Neural crest cell (in vitro differentiated cells): ENCODE data around the gene IRAK1. TPM values are rescaled to one million over a fixed set of nuclear protein-coding genes. Genes with fewer than 3 reads are reported as not detected.

Experiments used
- DNase-seq: peaks from one replicate; pipeline ENCODE4 v3.0.0; 2021; ENCODE audit warnings: low read depth, mixed read lengths, low spot score
- H3K27ac Mint-ChIP-seq: one replicate; pipeline ENCODE4 v1.8.0; 2021; ENCODE audit warnings: mild to moderate bottlenecking, mixed read lengths; ENCODE audit not compliant: unreplicated experiment
- H3K27me3 Mint-ChIP-seq: 2 replicates; pipeline ENCODE4 v1.8.0; 2021; ENCODE audit warnings: low read depth, mild to moderate bottlenecking, mixed read lengths
- H3K36me3 Mint-ChIP-seq: 2 replicates; pipeline ENCODE4 v1.8.0; 2021; ENCODE audit warnings: low read depth, mild to moderate bottlenecking, mixed read lengths
- H3K4me1 Mint-ChIP-seq: 2 replicates; pipeline ENCODE4 v1.8.0; 2021; ENCODE audit warnings: mixed read lengths
- H3K4me3 Mint-ChIP-seq: one replicate; pipeline ENCODE4 v1.8.0; 2021; ENCODE audit warnings: mild to moderate bottlenecking, mixed read lengths
- H3K9me3 Mint-ChIP-seq: 2 replicates; pipeline ENCODE4 v1.8.0; 2021; ENCODE audit warnings: mixed read lengths
- CTCF ChIP-seq: fragments of 200-600 bp; sonication (generic); conservative IDR thresholded peaks from 2 replicates; pipeline ENCODE4 v1.5.0; 2021; ENCODE audit warnings: antibody characterized with exemption, mild to moderate bottlenecking
- long read RNA-seq: library from polyadenylated mRNA; unstranded; transcript quantifications from one replicate; pipeline ENCODE4 v2.0.0, GENCODE V29; 2020
- total RNA-seq: library from RNA; stranded (reverse); gene quantifications from 2 replicates; pipeline ENCODE4 v1.2.1, GENCODE V29; 2021

IRAK1 gene
- 119 and 127 TPM in 2 replicates for total RNA-seq
- long read RNA-seq, partial matches to known transcripts = 6 of 10 reads
- long read RNA-seq, other reads (novel, unspliced or antisense) = 4 of 10 reads

GRCh38 chrX:154019633-154020528 lies at the start of gene IRAK1:
TSS of gene IRAK1 (minus strand) at chrX:154019902. CDS start at chrX:154019812, 90 bp downstream.
- H3K27me3 Mint-ChIP-seq = peaks cover 2% of the 10 kb centered on the region
- peak within 1 kb of the TSS; percentile 95 for H3K27ac Mint-ChIP-seq
- no peak for TF ChIP-seq CTCF
- peaks cover 4% of the 10 kb centered on the region for H3K36me3 Mint-ChIP-seq
- peaks cover 20% of the 10 kb centered on the region for H3K4me1 Mint-ChIP-seq
- peak within 1 kb of the TSS; percentile 82 for H3K4me3 Mint-ChIP-seq
- DNase-seq = peak; percentile 23
- no peaks in the 10 kb centered on the region for H3K9me3 Mint-ChIP-seq

GRCh38 chrX:154068560-154068959 lies 48.9 kb upstream of the IRAK1 start:
- Mint-ChIP-seq H3K4me1 (peaks cover 7% of the 10 kb centered on the region), H3K36me3 (peaks cover 5% of the 10 kb centered on the region), H3K27me3 (no peaks in the 10 kb centered on the region), H3K27ac (no peak overlapping the region), H3K9me3 (peaks cover 2% of the 10 kb centered on the region), H3K4me3 (no peak overlapping the region)
- no peak for TF ChIP-seq CTCF
- no peak for DNase-seq

GRCh38 chrX:154064637-154065435 lies 45.1 kb upstream of the IRAK1 start:
- Mint-ChIP-seq H3K36me3 (peaks cover 5% of the 10 kb centered on the region), H3K4me1 (peaks cover 26% of the 10 kb centered on the region), H3K4me3 (no peak overlapping the region), H3K9me3 (peaks cover 2% of the 10 kb centered on the region), H3K27ac (peak overlapping the region; percentile 57), H3K27me3 (no peaks in the 10 kb centered on the region)
- DNase-seq = no peak
- no peak for TF ChIP-seq CTCF

GRCh38 chrX:154063234-154063633 lies 43.5 kb upstream of the IRAK1 start:
- Mint-ChIP-seq H3K4me3 (no peak overlapping the region), H3K27ac (no peak overlapping the region), H3K36me3 (peaks cover 6% of the 10 kb centered on the region), H3K27me3 (no peaks in the 10 kb centered on the region), H3K9me3 (peaks cover 2% of the 10 kb centered on the region), H3K4me1 (peaks cover 35% of the 10 kb centered on the region)
- no peak for DNase-seq
- no peak for TF ChIP-seq CTCF

- Mint-ChIP-seq H3K4me3 (no peak overlapping the region), H3K27me3 (no peaks in the 10 kb centered on the region), H3K27ac (peak overlapping the region; percentile 14), H3K4me1 (peaks cover 35% of the 10 kb centered on the region), H3K36me3 (peaks cover 4% of the 10 kb centered on the region), H3K9me3 (peaks cover 2% of the 10 kb centered on the region)
- no peak for DNase-seq
- no peak for TF ChIP-seq CTCF
Observed at GRCh38 chrX:154061801-154062200, 42.1 kb upstream of the IRAK1 start.
